Stimulated activated CD8-positive, alpha-beta memory T cell treated with anti-CD3 and anti-CD28 coated beads, Interleukin-15, amount 100 ng/mL, for 48 hours (primary cell): Measurements from ENCODE around the gene COQ6.
"Not testable (repeated sequence)": the region's sequence is repeated elsewhere in the genome, so short reads cannot be mapped to it uniquely, and the experiment has no call there.

Experiments used
- DNase-seq, 2 donors: peaks; one replicate each; pipeline ENCODE4 v3.0.0-alpha.2; 2020; ENCODE audit warnings: low read depth in 2 of 2

Gene COQ6

GRCh38 chr14:73977896-73978295, 27.8 kb downstream of the COQ6 start:
- DNase-seq: no peak

GRCh38 chr14:73988065-73988464, 38.0 kb downstream of the COQ6 start:
- no peak for DNase-seq

- DNase-seq: not testable (repeated sequence)
These were observed 38.6 kb downstream of the COQ6 start for GRCh38 chr14:73988656-73989055.

GRCh38 chr14:73991092-73991491, 41.0 kb downstream of the COQ6 start:
- no peak for DNase-seq

- DNase-seq: not testable (repeated sequence)
These were observed 44.8 kb downstream of the COQ6 start for GRCh38 chr14:73994926-73995325.

GRCh38 chr14:73995977-73996378, 45.9 kb downstream of the COQ6 start:
- no peak for DNase-seq

- no peak for DNase-seq
These were observed 46.6 kb downstream of the COQ6 start for GRCh38 chr14:73996731-73997107.

- DNase-seq: no peak
These were observed 47.2 kb downstream of the COQ6 start for GRCh38 chr14:73997108-73997943.

GRCh38 chr14:73997944-73998447, 47.9 kb downstream of the COQ6 start:
- DNase-seq: no peak

- DNase-seq: no peak
These were observed 48.6 kb downstream of the COQ6 start for GRCh38 chr14:73998726-73999125.

- not testable (repeated sequence) for DNase-seq
These were observed 55.6 kb downstream of the COQ6 start for GRCh38 chr14:74005664-74006063.

- no peak for DNase-seq
These were observed 58.9 kb downstream of the COQ6 start for GRCh38 chr14:74008843-74009499.
